Panc1 (cell line): Measurements from ENCODE around the gene RAP1GDS1.
"Not testable (repeated sequence)": the region's sequence is repeated elsewhere in the genome, so short reads cannot be mapped to it uniquely, and the experiment has no call there.

Experiments
- TF ChIP-seq, protein P1 (sequence below): fragments of 450-650 bp; IDR thresholded peaks from 2 replicates; pipeline ENCODE4 v1.5.1; 2017; ENCODE audit warnings: mild to moderate bottlenecking
- TF ChIP-seq, protein P2 (sequence below), 2 experiments: IDR thresholded peaks; 2 replicates each; pipeline ENCODE4 v1.6.1; 2011 to 2012; ENCODE audit warnings: low read depth in 2 of 2, control low read depth in 1 of 2, low read length in 1 of 2, mild to moderate bottlenecking in 1 of 2, moderate library complexity in 1 of 2; ENCODE audit not compliant: insufficient read depth in 1 of 2

DNA sequence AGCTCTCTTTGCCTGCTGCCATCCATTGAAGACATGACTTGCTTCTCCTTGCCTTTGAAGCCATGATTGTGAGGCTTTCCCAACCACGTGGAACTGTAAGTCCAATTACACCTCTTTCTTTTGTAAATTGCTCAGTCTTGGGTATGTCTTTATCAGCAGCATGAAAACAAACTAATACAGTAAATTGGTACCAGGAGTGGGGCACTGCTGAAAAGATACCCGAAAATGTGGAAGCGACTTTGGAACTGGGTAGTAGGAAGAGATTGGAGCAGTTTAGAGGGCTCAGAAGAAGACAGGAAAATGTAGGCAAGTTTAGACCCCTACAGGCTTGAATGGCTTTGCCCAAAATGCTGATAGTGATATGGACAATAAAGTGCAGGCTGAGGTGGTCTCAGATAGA is 105.1 kb downstream of the RAP1GDS1 start:
- TF ChIP-seq, protein P1, sequence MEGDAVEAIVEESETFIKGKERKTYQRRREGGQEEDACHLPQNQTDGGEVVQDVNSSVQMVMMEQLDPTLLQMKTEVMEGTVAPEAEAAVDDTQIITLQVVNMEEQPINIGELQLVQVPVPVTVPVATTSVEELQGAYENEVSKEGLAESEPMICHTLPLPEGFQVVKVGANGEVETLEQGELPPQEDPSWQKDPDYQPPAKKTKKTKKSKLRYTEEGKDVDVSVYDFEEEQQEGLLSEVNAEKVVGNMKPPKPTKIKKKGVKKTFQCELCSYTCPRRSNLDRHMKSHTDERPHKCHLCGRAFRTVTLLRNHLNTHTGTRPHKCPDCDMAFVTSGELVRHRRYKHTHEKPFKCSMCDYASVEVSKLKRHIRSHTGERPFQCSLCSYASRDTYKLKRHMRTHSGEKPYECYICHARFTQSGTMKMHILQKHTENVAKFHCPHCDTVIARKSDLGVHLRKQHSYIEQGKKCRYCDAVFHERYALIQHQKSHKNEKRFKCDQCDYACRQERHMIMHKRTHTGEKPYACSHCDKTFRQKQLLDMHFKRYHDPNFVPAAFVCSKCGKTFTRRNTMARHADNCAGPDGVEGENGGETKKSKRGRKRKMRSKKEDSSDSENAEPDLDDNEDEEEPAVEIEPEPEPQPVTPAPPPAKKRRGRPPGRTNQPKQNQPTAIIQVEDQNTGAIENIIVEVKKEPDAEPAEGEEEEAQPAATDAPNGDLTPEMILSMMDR, result not testable (repeated sequence)
- TF ChIP-seq, protein P2, sequence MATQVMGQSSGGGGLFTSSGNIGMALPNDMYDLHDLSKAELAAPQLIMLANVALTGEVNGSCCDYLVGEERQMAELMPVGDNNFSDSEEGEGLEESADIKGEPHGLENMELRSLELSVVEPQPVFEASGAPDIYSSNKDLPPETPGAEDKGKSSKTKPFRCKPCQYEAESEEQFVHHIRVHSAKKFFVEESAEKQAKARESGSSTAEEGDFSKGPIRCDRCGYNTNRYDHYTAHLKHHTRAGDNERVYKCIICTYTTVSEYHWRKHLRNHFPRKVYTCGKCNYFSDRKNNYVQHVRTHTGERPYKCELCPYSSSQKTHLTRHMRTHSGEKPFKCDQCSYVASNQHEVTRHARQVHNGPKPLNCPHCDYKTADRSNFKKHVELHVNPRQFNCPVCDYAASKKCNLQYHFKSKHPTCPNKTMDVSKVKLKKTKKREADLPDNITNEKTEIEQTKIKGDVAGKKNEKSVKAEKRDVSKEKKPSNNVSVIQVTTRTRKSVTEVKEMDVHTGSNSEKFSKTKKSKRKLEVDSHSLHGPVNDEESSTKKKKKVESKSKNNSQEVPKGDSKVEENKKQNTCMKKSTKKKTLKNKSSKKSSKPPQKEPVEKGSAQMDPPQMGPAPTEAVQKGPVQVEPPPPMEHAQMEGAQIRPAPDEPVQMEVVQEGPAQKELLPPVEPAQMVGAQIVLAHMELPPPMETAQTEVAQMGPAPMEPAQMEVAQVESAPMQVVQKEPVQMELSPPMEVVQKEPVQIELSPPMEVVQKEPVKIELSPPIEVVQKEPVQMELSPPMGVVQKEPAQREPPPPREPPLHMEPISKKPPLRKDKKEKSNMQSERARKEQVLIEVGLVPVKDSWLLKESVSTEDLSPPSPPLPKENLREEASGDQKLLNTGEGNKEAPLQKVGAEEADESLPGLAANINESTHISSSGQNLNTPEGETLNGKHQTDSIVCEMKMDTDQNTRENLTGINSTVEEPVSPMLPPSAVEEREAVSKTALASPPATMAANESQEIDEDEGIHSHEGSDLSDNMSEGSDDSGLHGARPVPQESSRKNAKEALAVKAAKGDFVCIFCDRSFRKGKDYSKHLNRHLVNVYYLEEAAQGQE (IDR thresholded peaks at IDR 0.05; ENCODE audit: insufficient read depth in 1 of 2, low read depth in 2 of 2, low read length in 1 of 2), result not testable (repeated sequence)
